ENCODE results near the gene THSD7A. TPM values are rescaled to one million over a fixed set of nuclear protein-coding genes. Genes with fewer than 3 reads are reported as not detected.

Gene THSD7A
- total RNA-seq, 1 donor from 2014 or later = 0.28 TPM

GRCh38 chr7:11410656-11411644 is 421.0 kb downstream of the THSD7A start:
- H3K9ac ChIP-seq = no peak overlapping the region
- TF ChIP-seq EZH2 (IDR thresholded peaks at IDR 0.05) (no peak), CTCF (IDR thresholded peaks at IDR 0.05) (no peak), EZH2phosphoT487 (IDR thresholded peaks at IDR 0.05) (no peak)

GRCh38 chr7:11404355-11404754 is 427.6 kb downstream of the THSD7A start:
- no peak overlapping the region for H3K4me2 ChIP-seq
- no peak overlapping the region for H3K4me3 Mint-ChIP-seq
- no peaks in the 10 kb centered on the region for H3K36me3 Mint-ChIP-seq
- H3K27me3 ChIP-seq = no peaks in the 10 kb centered on the region
- H3K9me3 ChIP-seq (ENCODE audit: low read depth) = no peaks in the 10 kb centered on the region
- H3K79me2 ChIP-seq (ENCODE audit: low read depth) = no peaks in the 10 kb centered on the region
- no peaks in the 10 kb centered on the region for H4K20me1 ChIP-seq (ENCODE audit: low read depth)
- H2AFZ ChIP-seq (replicated peaks) = peak overlapping the region; percentile 47
- no peak for TF ChIP-seq CTCF (IDR thresholded peaks at IDR 0.05)
- no peak for TF ChIP-seq EZH2phosphoT487 (IDR thresholded peaks at IDR 0.05)
- TF ChIP-seq EZH2 (IDR thresholded peaks at IDR 0.05) = no peak
- no peak overlapping the region for H3K27ac Mint-ChIP-seq
- H3K27ac ChIP-seq = no peak overlapping the region
- no peaks in the 10 kb centered on the region for H3K4me1 Mint-ChIP-seq
- H3F3A ChIP-seq (ENCODE audit: low read depth) = no peaks in the 10 kb centered on the region
- H3K4me3 ChIP-seq = no peak overlapping the region
- no peak overlapping the region for H3K9ac ChIP-seq
- H3K36me3 ChIP-seq = no peaks in the 10 kb centered on the region
- no peak for DNase-seq (ENCODE audit: low spot score)
- H3K4me1 ChIP-seq = no peaks in the 10 kb centered on the region
- H3K9me3 Mint-ChIP-seq = no peaks in the 10 kb centered on the region
- H3K27me3 Mint-ChIP-seq (ENCODE audit: insufficient read depth, low read depth) = no peaks in the 10 kb centered on the region

More at GRCh38 chr7:11410656-11411644, 421.0 kb downstream of the THSD7A start:
- Histone ChIP-seq H3K36me3 (no peaks in the 10 kb centered on the region), H3K4me1 (no peaks in the 10 kb centered on the region), H4K20me1 (ENCODE audit: low read depth) (no peaks in the 10 kb centered on the region), H3K27me3 (no peaks in the 10 kb centered on the region), H3K79me2 (ENCODE audit: low read depth) (no peaks in the 10 kb centered on the region), H3K4me2 (no peak overlapping the region), H3K4me3 (no peak overlapping the region), H3F3A (ENCODE audit: low read depth) (no peaks in the 10 kb centered on the region), H3K27ac (no peak overlapping the region), H3K9me3 (ENCODE audit: low read depth) (no peaks in the 10 kb centered on the region), H2AFZ (replicated peaks) (no peak overlapping the region)
- Mint-ChIP-seq H3K36me3 (no peaks in the 10 kb centered on the region), H3K27me3 (ENCODE audit: insufficient read depth, low read depth) (peaks cover 2% of the 10 kb centered on the region), H3K4me3 (no peak overlapping the region), H3K9me3 (peaks cover 9% of the 10 kb centered on the region), H3K27ac (peak overlapping the region; percentile 7), H3K4me1 (peaks cover 9% of the 10 kb centered on the region)
- no peak for DNase-seq (ENCODE audit: low spot score)

GRCh38 chr7:11403781-11404180 is 428.2 kb downstream of the THSD7A start:
- Mint-ChIP-seq H3K9me3 (no peaks in the 10 kb centered on the region), H3K4me1 (no peaks in the 10 kb centered on the region), H3K27ac (no peak overlapping the region), H3K4me3 (no peak overlapping the region), H3K27me3 (ENCODE audit: insufficient read depth, low read depth) (no peaks in the 10 kb centered on the region), H3K36me3 (no peaks in the 10 kb centered on the region)
- Histone ChIP-seq H3K9ac (no peak overlapping the region), H3K27ac (no peak overlapping the region), H3F3A (ENCODE audit: low read depth) (no peaks in the 10 kb centered on the region), H3K79me2 (ENCODE audit: low read depth) (no peaks in the 10 kb centered on the region), H2AFZ (replicated peaks) (no peak overlapping the region), H3K9me3 (ENCODE audit: low read depth) (no peaks in the 10 kb centered on the region), H3K4me3 (no peak overlapping the region), H3K27me3 (no peaks in the 10 kb centered on the region), H3K4me1 (no peaks in the 10 kb centered on the region), H4K20me1 (ENCODE audit: low read depth) (no peaks in the 10 kb centered on the region), H3K4me2 (no peak overlapping the region), H3K36me3 (no peaks in the 10 kb centered on the region)
- no peak for TF ChIP-seq EZH2 (IDR thresholded peaks at IDR 0.05)
- no peak for TF ChIP-seq EZH2phosphoT487 (IDR thresholded peaks at IDR 0.05)
- TF ChIP-seq CTCF (IDR thresholded peaks at IDR 0.05) = no peak
- no peak for DNase-seq (ENCODE audit: low spot score)

Data from neural progenitor cell (in vitro differentiated cells).